GM18519 (cell line): ENCODE results near the gene ANAPC5.

Source experiments
- ATAC-seq: cut with Tn5 transposase; IDR thresholded peaks from one replicate; pipeline ENCODE4 v1.9.1; 2021; ENCODE audit warnings: mild to moderate bottlenecking, moderate library complexity; ENCODE audit not compliant: unreplicated experiment, low FRiP score

ANAPC5 gene

GRCh38 chr12:121373755-121374154 lies 21.5 kb upstream of the ANAPC5 start:
- ATAC-seq: no peak

- no peak for ATAC-seq
Measured at GRCh38 chr12:121371404-121371803, 19.2 kb upstream of the ANAPC5 start.

GRCh38 chr12:121366063-121366459 lies 13.8 kb upstream of the ANAPC5 start:
- ATAC-seq: no peak

GRCh38 chr12:121365416-121366062 lies 13.3 kb upstream of the ANAPC5 start:
- no peak for ATAC-seq

- no peak for ATAC-seq
Measured at GRCh38 chr12:121364683-121365121, 12.5 kb upstream of the ANAPC5 start.

- ATAC-seq: no peak
Measured at GRCh38 chr12:121358073-121358472, 5.9 kb upstream of the ANAPC5 start.

GRCh38 chr12:121357331-121357730 lies 5.1 kb upstream of the ANAPC5 start:
- no peak for ATAC-seq

- no peak for ATAC-seq
Measured at GRCh38 chr12:121356657-121357056, 4.4 kb upstream of the ANAPC5 start.

- no peak for ATAC-seq
Measured at GRCh38 chr12:121355818-121356217, 3.6 kb upstream of the ANAPC5 start.

- no peak for ATAC-seq
Measured at GRCh38 chr12:121352682-121353018, 439 bp upstream of the ANAPC5 start.

- no peak for ATAC-seq
Measured at GRCh38 chr12:121346747-121347146, 5.5 kb downstream of the ANAPC5 start.

- no peak for ATAC-seq
Measured at GRCh38 chr12:121345151-121345815, 6.9 kb downstream of the ANAPC5 start.

GRCh38 chr12:121344506-121344905 lies 7.7 kb downstream of the ANAPC5 start:
- no peak for ATAC-seq

GRCh38 chr12:121337416-121337815 lies 14.8 kb downstream of the ANAPC5 start:
- ATAC-seq: no peak

- no peak for ATAC-seq
Measured at GRCh38 chr12:121334513-121335343, 17.5 kb downstream of the ANAPC5 start.

GRCh38 chr12:121333747-121334146 lies 18.5 kb downstream of the ANAPC5 start:
- ATAC-seq: no peak

- ATAC-seq: no peak
Measured at GRCh38 chr12:121331248-121331647, 21.0 kb downstream of the ANAPC5 start.

GRCh38 chr12:121330692-121331091 lies 21.5 kb downstream of the ANAPC5 start:
- no peak for ATAC-seq

- no peak for ATAC-seq
Measured at GRCh38 chr12:121330195-121330594, 22.0 kb downstream of the ANAPC5 start.

- ATAC-seq: no peak
Measured at GRCh38 chr12:121328620-121329019, 23.6 kb downstream of the ANAPC5 start.

GRCh38 chr12:121326996-121327674 lies 25.1 kb downstream of the ANAPC5 start:
- no peak for ATAC-seq
